ELR (cell line): ENCODE measurements around the gene HSPA9.

Experiments
- DNase-seq: peaks from one replicate; pipeline ENCODE4 v3.0.0-alpha.2; 2015; ENCODE audit warnings: low read depth

The HSPA9 gene

GRCh38 chr5:138533973-138534941 lies 40.9 kb downstream of the HSPA9 start:
- DNase-seq, result no peak

- no peak for DNase-seq
These were observed 45.4 kb downstream of the HSPA9 start for GRCh38 chr5:138529812-138530211.

GRCh38 chr5:138528744-138529469 lies 46.3 kb downstream of the HSPA9 start:
- no peak for DNase-seq

GRCh38 chr5:138528208-138528607 lies 47.0 kb downstream of the HSPA9 start:
- DNase-seq, result no peak

GRCh38 chr5:138527170-138527569 lies 48.0 kb downstream of the HSPA9 start:
- no peak for DNase-seq

- no peak for DNase-seq
These were observed 51.8 kb downstream of the HSPA9 start for GRCh38 chr5:138523406-138523805.

GRCh38 chr5:138520971-138521370 lies 54.2 kb downstream of the HSPA9 start:
- DNase-seq, result no peak

GRCh38 chr5:138517437-138517836 lies 57.8 kb downstream of the HSPA9 start:
- no peak for DNase-seq

- DNase-seq, result no peak
These were observed 59.5 kb downstream of the HSPA9 start for GRCh38 chr5:138515556-138516245.

GRCh38 chr5:138514021-138514420 lies 61.2 kb downstream of the HSPA9 start:
- DNase-seq, result no peak

GRCh38 chr5:138508958-138509357 lies 66.2 kb downstream of the HSPA9 start:
- no peak for DNase-seq

- DNase-seq, result peak; percentile 62
These were observed 67.7 kb downstream of the HSPA9 start for GRCh38 chr5:138507485-138507884.

- no peak for DNase-seq
These were observed 68.6 kb downstream of the HSPA9 start for GRCh38 chr5:138506370-138507306.

GRCh38 chr5:138504799-138505198 lies 70.4 kb downstream of the HSPA9 start:
- no peak for DNase-seq
